GM23248 (cell line): ENCODE data around the gene OVCH1. TPM values are rescaled to one million over a fixed set of nuclear protein-coding genes. Genes with fewer than 3 reads are reported as not detected.

Source experiments
- DNase-seq: peaks from one replicate; pipeline ENCODE4 v3.0.0-alpha.2; 2015
- H2AFZ ChIP-seq: fragments of 200-600 bp; sonication (generic); 2 replicates; pipeline ENCODE4 v1.6.1; 2016; ENCODE audit warnings: antibody characterized with exemption
- H3F3A ChIP-seq: fragments of 200-600 bp; sonication (generic); 2 replicates; pipeline ENCODE4 v1.6.1; 2016; ENCODE audit warnings: mild to moderate bottlenecking, antibody characterized with exemption, mixed run types; ENCODE audit not compliant: insufficient read depth
- H3K27ac ChIP-seq: fragments of 200-600 bp; sonication (generic); 2 replicates; pipeline ENCODE4 v1.5.1; 2016; ENCODE audit warnings: mild to moderate bottlenecking
- H3K27me3 ChIP-seq: fragments of 200-600 bp; sonication (generic); replicated peaks from 2 replicates; pipeline ENCODE4 v1.6.1; 2016; ENCODE audit warnings: mild to moderate bottlenecking; ENCODE audit not compliant: insufficient read depth
- H3K36me3 ChIP-seq: fragments of 200-600 bp; sonication (generic); 2 replicates; pipeline ENCODE4 v1.6.1; 2016; ENCODE audit warnings: low read depth, mild to moderate bottlenecking
- H3K4me1 ChIP-seq: fragments of 200-600 bp; sonication (generic); 2 replicates; pipeline ENCODE4 v1.6.1; 2016; ENCODE audit warnings: mild to moderate bottlenecking; ENCODE audit not compliant: insufficient read depth
- H3K4me2 ChIP-seq: fragments of 200-600 bp; sonication (generic); one replicate; pipeline ENCODE4 v1.6.1; 2016; ENCODE audit warnings: mild to moderate bottlenecking; ENCODE audit not compliant: unreplicated experiment
- H3K4me3 ChIP-seq: fragments of 200-600 bp; sonication (generic); 2 replicates; pipeline ENCODE4 v1.5.1; 2016; ENCODE audit warnings: mild to moderate bottlenecking
- H3K79me2 ChIP-seq: fragments of 200-600 bp; sonication (generic); 2 replicates; pipeline ENCODE4 v1.6.1; 2016; ENCODE audit warnings: mild to moderate bottlenecking; ENCODE audit not compliant: insufficient read depth
- H3K9ac ChIP-seq: fragments of 200-600 bp; sonication (generic); 2 replicates; pipeline ENCODE4 v1.6.1; 2016; ENCODE audit warnings: mild to moderate bottlenecking
- H3K9me2 ChIP-seq: fragments of 200-600 bp; sonication (generic); 2 replicates; pipeline ENCODE4 v1.6.1; 2016; ENCODE audit warnings: mixed run types, mild to moderate bottlenecking, moderate library complexity; ENCODE audit not compliant: insufficient read depth
- H3K9me3 ChIP-seq: fragments of 200-600 bp; sonication (generic); one replicate; pipeline ENCODE4 v1.6.1; 2017; ENCODE audit warnings: low read depth
- H4K20me1 ChIP-seq: fragments of 200-600 bp; sonication (generic); 2 replicates; pipeline ENCODE4 v1.6.0; 2016; ENCODE audit not compliant: insufficient read depth
- EZH2 ChIP-seq: fragments of 200-600 bp; sonication (generic); IDR thresholded peaks from 2 replicates; pipeline ENCODE4 v1.6.1; 2018; ENCODE audit warnings: antibody characterized with exemption, mild to moderate bottlenecking; ENCODE audit not compliant: insufficient read depth, poor library complexity, severe bottlenecking
- EZH2phosphoT487 ChIP-seq: fragments of 200-600 bp; sonication (generic); IDR thresholded peaks from 2 replicates; pipeline ENCODE4 v1.6.1; 2018; ENCODE audit warnings: antibody characterized with exemption, moderate library complexity, mild to moderate bottlenecking, low read depth; ENCODE audit not compliant: insufficient read depth
- WGBS, 2 experiments: methylation state at CpG; one replicate each; pipeline ENCODE4 v1.1.6; 2015 to 2017; ENCODE audit warnings: low lambda C conversion rate in 2 of 2, low coverage in 1 of 2; ENCODE audit errors: missing lambda C conversion rate in 2 of 2; 5-methylcytosine and 5-hydroxymethylcytosine counted together
- in situ Hi-C: fragments of 300-500 bp; cut with MboI; formaldehyde crosslinking; loops from 2 replicates; pipeline ENCODE4 v1.15.0; 2020
- polyA plus RNA-seq: library from polyadenylated mRNA; unstranded; fragments of >200 nt; fragmentation: Nextera tagmentation; extraction: Ambion mirVana; gene quantifications from 2 replicates; pipeline ENCODE4 v1.2.1, GENCODE V29; 2016
- total RNA-seq: library from RNA; depleted of rRNA; stranded (reverse); fragments of >200 nt; shearing (Covaris generic); gene quantifications from 2 replicates; pipeline ENCODE4 v1.2.3, GENCODE V29; 2014

Gene OVCH1
- total and polyA plus RNA-seq, 2 experiments from 2014 or later, result not detected

DNA sequence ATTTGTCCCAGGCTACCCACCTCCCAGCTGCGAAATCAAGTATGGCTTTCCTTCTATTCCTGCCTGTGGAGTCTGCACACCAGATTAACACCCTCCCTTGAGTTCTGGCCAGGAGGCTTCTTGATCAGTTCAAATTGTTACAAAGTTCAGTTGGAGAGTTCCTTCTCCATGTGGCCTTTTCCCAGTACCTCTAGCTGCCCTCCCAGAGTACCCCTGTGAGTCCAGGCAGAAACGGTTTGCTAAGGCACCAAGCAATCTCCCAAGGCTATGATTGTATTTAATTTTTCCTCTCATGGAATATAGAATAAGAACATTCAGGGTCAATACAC lies 66.8 kb downstream of the OVCH1 start:
- no peak overlapping the region for H2AFZ ChIP-seq
- H3K4me2 ChIP-seq, result no peak overlapping the region
- no peak overlapping the region for H3K27ac ChIP-seq
- H4K20me1 ChIP-seq, result no peaks in the 10 kb centered on the region
- no peaks in the 10 kb centered on the region for H3K79me2 ChIP-seq
- TF ChIP-seq EZH2phosphoT487 (no peak), EZH2 (no peak)
- 50 to 66% methylated on average over 2 of the region's 2 CpGs for WGBS, 2 experiments
- H3K9ac ChIP-seq, result no peak overlapping the region
- in situ Hi-C loops, result no loop called here
- no peaks in the 10 kb centered on the region for H3K36me3 ChIP-seq
- H3K27me3 ChIP-seq, result no peaks in the 10 kb centered on the region
- no peak for DNase-seq
- H3K4me1 ChIP-seq, result no peaks in the 10 kb centered on the region
- H3K9me3 ChIP-seq, result no peaks in the 10 kb centered on the region
- 0 out of 2 replicates have a peak, but pooled peaks cover 3% of the 10 kb centered on the region for H3K9me2 ChIP-seq
- 0 out of 2 replicates have a peak, but pooled peaks cover 4% of the 10 kb centered on the region for H3F3A ChIP-seq
- no peak overlapping the region for H3K4me3 ChIP-seq

DNA sequence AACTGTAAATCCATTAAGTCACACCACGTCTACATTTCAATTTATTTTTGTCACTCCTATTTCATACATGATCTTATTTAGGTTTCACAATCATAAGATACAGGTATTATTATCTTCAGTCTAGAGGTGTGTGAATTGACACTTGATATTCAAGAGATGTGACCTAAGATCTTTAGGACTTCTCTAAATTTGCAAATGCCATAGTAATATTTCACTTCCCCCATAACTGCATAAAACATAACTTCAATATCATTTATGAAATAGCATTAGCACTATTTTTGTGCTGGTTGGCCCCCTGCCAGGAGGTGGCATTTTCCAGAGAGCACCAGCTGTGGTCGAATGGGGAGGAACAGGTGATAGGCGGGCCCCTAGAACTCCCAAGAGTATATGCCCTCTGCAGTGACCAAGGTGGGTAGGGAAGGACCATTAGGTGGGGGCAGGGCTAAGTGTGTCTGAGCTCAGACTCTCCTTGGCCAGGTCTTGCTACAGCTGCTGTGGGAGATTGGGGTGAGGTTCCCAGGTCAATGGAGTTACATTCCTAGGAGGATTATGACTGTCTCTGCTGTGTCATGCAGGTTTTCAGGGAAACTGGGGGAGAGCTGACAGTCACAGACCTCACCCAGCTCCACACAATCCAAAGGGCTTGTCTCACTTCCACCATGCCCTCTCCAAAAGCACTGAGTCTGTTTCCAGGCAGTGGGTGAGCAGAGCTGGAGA lies 67.3 kb downstream of the OVCH1 start:
- WGBS, 2 experiments, result 59 to 60% methylated on average over 3 of the region's 3 CpGs
- 0 out of 2 replicates have a peak, but pooled peaks cover 4% of the 10 kb centered on the region for H3F3A ChIP-seq
- H3K36me3 ChIP-seq, result no peaks in the 10 kb centered on the region
- 0 out of 2 replicates have a peak, but pooled peaks cover 3% of the 10 kb centered on the region for H3K9me2 ChIP-seq
- no peak overlapping the region for H3K27ac ChIP-seq
- H3K4me1 ChIP-seq, result no peaks in the 10 kb centered on the region
- no peak overlapping the region for H3K9ac ChIP-seq
- no peaks in the 10 kb centered on the region for H3K9me3 ChIP-seq
- H4K20me1 ChIP-seq, result no peaks in the 10 kb centered on the region
- H3K27me3 ChIP-seq, result no peaks in the 10 kb centered on the region
- no peak overlapping the region for H3K4me3 ChIP-seq
- H3K79me2 ChIP-seq, result no peaks in the 10 kb centered on the region
- H2AFZ ChIP-seq, result no peak overlapping the region
- TF ChIP-seq EZH2, result no peak
- no peak for TF ChIP-seq EZH2phosphoT487
- no peak overlapping the region for H3K4me2 ChIP-seq
- DNase-seq, result no peak
- in situ Hi-C loops, result no loop called here

DNA sequence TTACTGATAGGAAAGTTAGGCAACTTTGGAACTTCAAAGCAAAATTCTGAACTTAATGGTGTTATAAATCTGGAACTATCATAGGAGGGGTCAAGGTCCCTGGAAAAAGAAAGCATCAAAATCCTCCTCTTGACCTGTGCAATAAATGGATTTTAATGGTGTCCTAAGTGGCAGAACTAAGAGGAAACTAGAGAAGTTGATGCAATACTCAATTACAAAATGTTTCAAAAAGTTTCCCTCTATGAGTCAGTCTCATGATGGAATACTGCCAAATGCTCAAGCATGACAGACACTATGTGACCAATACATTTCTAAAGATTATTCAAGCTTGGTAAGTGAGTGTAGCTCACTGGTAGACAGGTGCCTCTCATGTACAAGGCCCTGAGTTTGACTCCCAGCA lies 68.9 kb downstream of the OVCH1 start:
- H3F3A ChIP-seq, result 0 out of 2 replicates have a peak, but pooled peaks cover 4% of the 10 kb centered on the region
- no peaks in the 10 kb centered on the region for H3K27me3 ChIP-seq
- H3K9ac ChIP-seq, result no peak overlapping the region
- H3K36me3 ChIP-seq, result no peaks in the 10 kb centered on the region
- no peaks in the 10 kb centered on the region for H4K20me1 ChIP-seq
- in situ Hi-C loops, result no loop called here
- H3K4me1 ChIP-seq, result no peaks in the 10 kb centered on the region
- no peak overlapping the region for H3K4me2 ChIP-seq
- no peak for TF ChIP-seq EZH2
- H3K9me2 ChIP-seq, result 0 out of 2 replicates have a peak, but pooled peaks cover 3% of the 10 kb centered on the region
- no peaks in the 10 kb centered on the region for H3K79me2 ChIP-seq
- H3K4me3 ChIP-seq, result no peak overlapping the region
- no peak overlapping the region for H3K27ac ChIP-seq
- no peak overlapping the region for H2AFZ ChIP-seq
- H3K9me3 ChIP-seq, result no peaks in the 10 kb centered on the region
- peak; percentile 75 for DNase-seq

DNA sequence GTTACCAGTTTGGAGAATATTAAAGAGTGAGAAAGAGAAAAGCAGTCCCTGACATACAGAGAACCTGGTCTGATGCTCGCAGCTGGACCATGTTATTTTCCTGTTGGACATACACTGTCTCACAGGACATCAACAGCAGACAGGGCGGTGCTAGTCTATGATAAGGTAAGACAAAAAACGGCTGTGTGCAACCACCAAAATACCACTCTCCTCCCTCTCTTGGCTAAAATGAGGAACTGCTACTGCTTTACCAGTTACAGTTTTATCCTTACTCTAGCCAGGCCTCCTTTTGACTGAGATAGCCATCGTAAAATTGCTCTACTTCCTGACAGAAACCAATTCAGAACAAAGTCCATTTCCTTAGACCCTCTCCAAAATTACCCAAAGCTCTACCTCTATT lies 69.5 kb downstream of the OVCH1 start:
- Histone ChIP-seq H4K20me1 (no peaks in the 10 kb centered on the region), H3K4me2 (no peak overlapping the region), H3F3A (0 out of 2 replicates have a peak, but pooled peaks cover 4% of the 10 kb centered on the region), H3K9me2 (0 out of 2 replicates have a peak, but pooled peaks cover 3% of the 10 kb centered on the region), H2AFZ (no peak overlapping the region), H3K79me2 (no peaks in the 10 kb centered on the region), H3K4me1 (no peaks in the 10 kb centered on the region), H3K36me3 (no peaks in the 10 kb centered on the region), H3K9ac (no peak overlapping the region), H3K27me3 (no peaks in the 10 kb centered on the region), H3K4me3 (no peak overlapping the region), H3K27ac (no peak overlapping the region), H3K9me3 (no peaks in the 10 kb centered on the region)
- TF ChIP-seq EZH2, result no peak
- TF ChIP-seq EZH2phosphoT487, result no peak
- WGBS, 2 experiments, result 67 to 69% methylated on average over 4 of the region's 4 CpGs
- no peak for DNase-seq
- in situ Hi-C loops, result no loop called here

DNA sequence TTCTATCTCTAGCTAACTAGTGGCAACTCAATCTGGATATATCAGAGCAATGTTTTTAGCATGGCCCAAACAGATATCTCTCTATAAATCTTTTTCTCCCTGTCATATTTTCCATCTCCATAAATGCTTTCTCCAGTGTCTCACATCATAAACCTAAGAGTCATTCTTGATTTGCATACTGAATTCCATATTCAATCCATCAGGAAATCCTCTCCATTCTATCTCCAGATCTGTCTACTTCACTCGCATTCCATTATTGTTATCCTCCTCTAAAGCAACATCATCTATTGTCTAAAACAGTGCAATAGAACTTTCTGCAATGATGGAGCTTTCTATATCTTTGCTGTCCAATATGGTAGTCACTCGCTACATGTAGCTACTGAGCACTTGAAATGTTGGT lies 71.0 kb downstream of the OVCH1 start:
- no peak for TF ChIP-seq EZH2phosphoT487
- no peak for TF ChIP-seq EZH2
- Histone ChIP-seq H3K27ac (no peak overlapping the region), H3K9ac (no peak overlapping the region), H3K4me1 (no peaks in the 10 kb centered on the region), H2AFZ (no peak overlapping the region), H3K9me3 (no peaks in the 10 kb centered on the region), H3K27me3 (no peaks in the 10 kb centered on the region), H3K4me2 (no peak overlapping the region), H4K20me1 (no peaks in the 10 kb centered on the region), H3K9me2 (0 out of 2 replicates have a peak, but pooled peaks cover 3% of the 10 kb centered on the region), H3K36me3 (no peaks in the 10 kb centered on the region), H3F3A (0 out of 2 replicates have a peak, but pooled peaks cover 4% of the 10 kb centered on the region), H3K4me3 (no peak overlapping the region), H3K79me2 (no peaks in the 10 kb centered on the region)
- DNase-seq, result no peak
- WGBS, 2 experiments, result 65 to 79% methylated on average over 2 of the region's 2 CpGs
- in situ Hi-C loops, result no loop called here
